Vagina (tissue), 2 donors: ENCODE data around the gene KCTD20. TPM values are rescaled to one million over a fixed set of nuclear protein-coding genes. Genes with fewer than 3 reads are reported as not detected.

Source experiments
- DNase-seq, 2 donors: peaks; one replicate each; pipeline ENCODE4 v3.0.0-alpha.2; 2017; ENCODE audit errors: extremely low spot score in 2 of 2
- H3K27ac ChIP-seq: fragments of 200-600 bp; sonication (generic); one replicate; pipeline ENCODE4 v1.5.1; 2019
- H3K27me3 ChIP-seq: fragments of 200-600 bp; sonication (generic); one replicate; pipeline ENCODE4 v1.5.1; 2019
- H3K36me3 ChIP-seq, 2 donors: fragments of 200-600 bp; sonication (generic); one replicate each; pipeline ENCODE4 v1.5.1; 2017 to 2019
- H3K4me1 ChIP-seq: fragments of 200-600 bp; sonication (generic); one replicate; pipeline ENCODE4 v1.5.1; 2019
- H3K4me3 ChIP-seq, 2 donors: fragments of 200-600 bp; sonication (generic); 1 replicate in 1 of 2; 2 replicates in 1 of 2; pipeline ENCODE4 v1.5.1; 2016 to 2019
- H3K9me3 ChIP-seq: fragments of 200-600 bp; sonication (generic); one replicate; pipeline ENCODE4 v1.5.1; 2019
- CTCF ChIP-seq, 3 experiments: fragments of 450-650 bp in 2 of 3; fragments of 200-600 bp in 1 of 3; sonication (generic) in 1 of 3; IDR thresholded peaks; one replicate each; pipeline ENCODE4 v1.5.1; 2017 to 2019; ENCODE audit warnings: antibody characterized with exemption in 3 of 3, mild to moderate bottlenecking in 2 of 3, moderate library complexity in 2 of 3
- POLR2A ChIP-seq, 2 donors: fragments of 450-650 bp; IDR thresholded peaks; one replicate each; pipeline ENCODE4 v1.6.1; 2017; ENCODE audit warnings: antibody characterized with exemption in 2 of 2, mild to moderate bottlenecking in 2 of 2, moderate library complexity in 2 of 2
- POLR2AphosphoS5 ChIP-seq, 2 donors: sonication (generic); formaldehyde crosslinking; IDR thresholded peaks; one replicate each; pipeline ENCODE4 v1.9.0; 2017; ENCODE audit warnings: antibody characterized with exemption in 2 of 2, mild to moderate bottlenecking in 2 of 2, low read depth in 1 of 2; ENCODE audit not compliant: insufficient read depth in 1 of 2
- intact Hi-C: fragments of 100-400 bp; cut with DNase I; formaldehyde crosslinking; loops from one replicate; pipeline ENCODE4 v1.15.1; 2023
- total RNA-seq: library from RNA; depleted of rRNA; stranded (reverse); fragments of >200 nt; gene quantifications from one replicate; pipeline ENCODE4 v1.2.3, GENCODE V29; 2016

KCTD20 gene
- total RNA-seq, 1 donor from 2014 or later = 30.0 TPM

GRCh38 chr6:36516988-36517387 lies 74.2 kb downstream of the KCTD20 start:
- H3K27me3 ChIP-seq = no peaks in the 10 kb centered on the region
- DNase-seq = no peak
- intact Hi-C loops = no loop called here
- no peak overlapping the region for H3K4me3 ChIP-seq
- no peaks in the 10 kb centered on the region for H3K9me3 ChIP-seq
- H3K4me1 ChIP-seq = no peaks in the 10 kb centered on the region
- H3K36me3 ChIP-seq = peaks cover 0 to 42% of the 10 kb centered on the region in 2 donors
- no peak overlapping the region for H3K27ac ChIP-seq
- TF ChIP-seq POLR2A (IDR thresholded peaks at IDR 0.05) (no peak), POLR2AphosphoS5 (IDR thresholded peaks at IDR 0.05; ENCODE audit: insufficient read depth in 1 of 2, low read depth in 1 of 2) (no peak), CTCF (IDR thresholded peaks at IDR 0.05) (no peak)

- peaks cover 0 to 47% of the 10 kb centered on the region in 2 donors for H3K36me3 ChIP-seq
- TF ChIP-seq POLR2AphosphoS5 (IDR thresholded peaks at IDR 0.05; ENCODE audit: insufficient read depth in 1 of 2, low read depth in 1 of 2) (no peak), CTCF (IDR thresholded peaks at IDR 0.05) (no peak), POLR2A (IDR thresholded peaks at IDR 0.05) (no peak)
- intact Hi-C loops = no loop called here
Measured at GRCh38 chr6:36517408-36517807, 74.6 kb downstream of the KCTD20 start.

GRCh38 chr6:36519352-36519751 lies 76.6 kb downstream of the KCTD20 start:
- intact Hi-C loops = no loop called here
- H3K27me3 ChIP-seq = no peaks in the 10 kb centered on the region
- H3K4me1 ChIP-seq = no peaks in the 10 kb centered on the region
- H3K4me3 ChIP-seq = no peak overlapping the region
- TF ChIP-seq POLR2A (IDR thresholded peaks at IDR 0.05) (no peak), CTCF (IDR thresholded peaks at IDR 0.05) (no peak), POLR2AphosphoS5 (IDR thresholded peaks at IDR 0.05; ENCODE audit: insufficient read depth in 1 of 2, low read depth in 1 of 2) (no peak)
- DNase-seq = no peak
- no peak overlapping the region for H3K27ac ChIP-seq
- peaks cover 0 to 54% of the 10 kb centered on the region in 2 donors for H3K36me3 ChIP-seq
- H3K9me3 ChIP-seq = no peaks in the 10 kb centered on the region

More at GRCh38 chr6:36517408-36517807, 74.6 kb downstream of the KCTD20 start:
- Histone ChIP-seq H3K27me3 (no peaks in the 10 kb centered on the region), H3K4me1 (no peaks in the 10 kb centered on the region), H3K9me3 (no peaks in the 10 kb centered on the region), H3K4me3 (no peak overlapping the region), H3K27ac (no peak overlapping the region)
- DNase-seq = no peak

GRCh38 chr6:36523451-36523850 lies 80.7 kb downstream of the KCTD20 start:
- intact Hi-C loops = no loop called here
- no peak overlapping the region for H3K4me3 ChIP-seq
- no peak overlapping the region for H3K27ac ChIP-seq
- peaks cover 0 to 54% of the 10 kb centered on the region in 2 donors for H3K36me3 ChIP-seq
- no peak for TF ChIP-seq POLR2AphosphoS5 (IDR thresholded peaks at IDR 0.05; ENCODE audit: insufficient read depth in 1 of 2, low read depth in 1 of 2)
- TF ChIP-seq CTCF (IDR thresholded peaks at IDR 0.05) = no peak
- TF ChIP-seq POLR2A (IDR thresholded peaks at IDR 0.05) = no peak
- H3K9me3 ChIP-seq = no peaks in the 10 kb centered on the region
- no peaks in the 10 kb centered on the region for H3K27me3 ChIP-seq
- H3K4me1 ChIP-seq = no peaks in the 10 kb centered on the region
- no peak for DNase-seq

GRCh38 chr6:36523936-36524499 lies 81.2 kb downstream of the KCTD20 start:
- no peaks in the 10 kb centered on the region for H3K4me1 ChIP-seq
- H3K36me3 ChIP-seq = peaks cover 0 to 54% of the 10 kb centered on the region in 2 donors
- no peak for TF ChIP-seq CTCF (IDR thresholded peaks at IDR 0.05)
- TF ChIP-seq POLR2A (IDR thresholded peaks at IDR 0.05) = no peak
- no peak for TF ChIP-seq POLR2AphosphoS5 (IDR thresholded peaks at IDR 0.05; ENCODE audit: insufficient read depth in 1 of 2, low read depth in 1 of 2)
- no peaks in the 10 kb centered on the region for H3K9me3 ChIP-seq
- H3K4me3 ChIP-seq = no peak overlapping the region
- H3K27ac ChIP-seq = no peak overlapping the region
- intact Hi-C loops = no loop called here
- DNase-seq = no peak
- no peaks in the 10 kb centered on the region for H3K27me3 ChIP-seq
